Measurements from ENCODE around the gene PLCL1.

DNA sequence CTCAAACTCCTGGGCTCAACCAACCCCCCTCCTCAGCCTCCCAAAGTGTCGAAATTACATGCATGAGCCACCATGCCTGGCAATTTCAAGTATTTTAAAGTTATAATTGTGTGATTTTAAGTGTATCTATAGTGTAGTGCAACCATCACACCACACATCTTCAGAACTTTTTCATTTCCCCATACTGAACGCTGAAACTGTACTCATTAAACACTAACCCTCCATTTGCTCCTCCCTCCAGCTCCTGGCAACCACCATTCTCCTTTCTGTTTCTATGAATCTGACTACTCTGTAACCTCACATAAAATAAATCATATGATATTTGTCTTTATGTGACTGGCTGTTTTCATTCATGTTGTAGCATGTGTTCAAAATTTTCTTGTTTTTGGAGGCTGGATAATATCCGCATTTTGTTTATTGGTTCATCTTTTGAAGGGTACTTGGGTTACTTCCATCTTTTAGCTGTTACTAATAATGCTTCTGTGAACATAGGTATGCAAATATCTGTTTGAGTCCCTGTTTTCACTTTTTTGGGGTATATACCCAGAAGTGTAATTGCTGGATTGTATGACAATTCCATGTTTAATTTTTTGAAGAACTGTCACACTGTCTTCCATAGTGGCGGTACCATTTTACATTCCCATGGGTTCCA is 188.2 kb downstream of the PLCL1 start:
- TF ChIP-seq CTCF (IDR thresholded peaks at IDR 0.05; ENCODE audit: low read length) (no peak), EZH2 (IDR thresholded peaks at IDR 0.05; ENCODE audit: borderline replicate concordance, low read length) (no peak)
